Activated CD4-positive, alpha-beta memory T cell treated with anti-CD3 and anti-CD28 coated beads, Interleukin-2, amount 10 ng/mL, durations not matched to agents 7 days and 5 days (primary cell): ENCODE data around the gene PHOSPHO1. TPM values are rescaled to one million over a fixed set of nuclear protein-coding genes. Genes with fewer than 3 reads are reported as not detected.

Experiments
- CTCF ChIA-PET: fragments of 350-600 bp; sonication (Branson Sonifier 250); formaldehyde crosslinking; loops from one replicate; lab custom pipeline; 2021; ENCODE audit warnings: antibody characterized with exemption, inconsistent platforms; lab: Charles Lee
- POLR2A ChIA-PET: fragments of 350-600 bp; sonication (Branson Sonifier 250); formaldehyde crosslinking; loops from one replicate; lab custom pipeline; 2021; ENCODE audit warnings: antibody characterized with exemption; lab: Charles Lee
- DNase-seq: peaks from one replicate; pipeline ENCODE4 v3.0.0-alpha.2; 2020
- H3K27ac Mint-ChIP-seq: one replicate; pipeline ENCODE4 v1.8.0; 2021; ENCODE audit warnings: mild to moderate bottlenecking, mixed read lengths
- H3K27me3 Mint-ChIP-seq: one replicate; pipeline ENCODE4 v1.8.0; 2021; ENCODE audit warnings: mixed read lengths
- H3K36me3 Mint-ChIP-seq: one replicate; pipeline ENCODE4 v1.8.0; 2021; ENCODE audit warnings: low read depth, mixed read lengths
- H3K4me1 Mint-ChIP-seq: one replicate; pipeline ENCODE4 v1.8.0; 2021; ENCODE audit warnings: mixed read lengths
- H3K4me3 Mint-ChIP-seq: one replicate; pipeline ENCODE4 v1.8.0; 2021; ENCODE audit warnings: mild to moderate bottlenecking, mixed read lengths
- H3K9me3 Mint-ChIP-seq: one replicate; pipeline ENCODE4 v1.8.0; 2021; ENCODE audit warnings: mixed read lengths
- total RNA-seq, 2 experiments: library from RNA; stranded (reverse); gene quantifications; one replicate each; pipeline ENCODE4 v1.2.3, GENCODE V29; 2021

PHOSPHO1 gene
- total RNA-seq, 2 experiments from 2014 or later: not detected

- CTCF ChIA-PET: interaction anchor here (0.6 to 1.3 kb wide), 3 partner anchors 9 to 105 kb away, joined by 3 read pairs; partner anchors contain the start of gene PHOSPHO1
- POLR2A ChIA-PET: interaction anchor here (1.7 kb wide), 1 partner anchor 14 kb away, joined by 3 read pairs; no protein-coding TSS in a partner anchor
- H3K27me3 Mint-ChIP-seq: no peaks in the 10 kb centered on the region
- DNase-seq: no peak
- H3K4me1 Mint-ChIP-seq: no peaks in the 10 kb centered on the region
- H3K27ac Mint-ChIP-seq: no peak overlapping the region
- no peaks in the 10 kb centered on the region for H3K9me3 Mint-ChIP-seq
- no peak overlapping the region for H3K4me3 Mint-ChIP-seq
- H3K36me3 Mint-ChIP-seq: no peaks in the 10 kb centered on the region
Measured at GRCh38 chr17:49239963-49240362, 9.4 kb upstream of the PHOSPHO1 start.

- H3K27ac Mint-ChIP-seq: no peak overlapping the region
- no peak overlapping the region for H3K4me3 Mint-ChIP-seq
- H3K27me3 Mint-ChIP-seq: peaks cover 14% of the 10 kb centered on the region
- no peak for DNase-seq
- H3K9me3 Mint-ChIP-seq: no peaks in the 10 kb centered on the region
- CTCF ChIA-PET: interaction anchor here (2.0 kb wide), 1 partner anchor 56 kb away, joined by 6 read pairs; no protein-coding TSS in a partner anchor
- peaks cover 4% of the 10 kb centered on the region for H3K4me1 Mint-ChIP-seq
- H3K36me3 Mint-ChIP-seq: no peaks in the 10 kb centered on the region
- POLR2A ChIA-PET: interaction anchor here (1.5 kb wide), 1 partner anchor 11 kb away, joined by 4 read pairs; no protein-coding TSS in a partner anchor
Measured at GRCh38 chr17:49235896-49236295, 5.3 kb upstream of the PHOSPHO1 start.

GRCh38 chr17:49234509-49235080, 4.0 kb upstream of the PHOSPHO1 start:
- H3K27me3 Mint-ChIP-seq: peaks cover 17% of the 10 kb centered on the region
- no peak overlapping the region for H3K4me3 Mint-ChIP-seq
- no peak for DNase-seq
- no peaks in the 10 kb centered on the region for H3K36me3 Mint-ChIP-seq
- ChIA-PET CTCF (interaction anchor here (2.0 kb wide), 1 partner anchor 54 kb away, joined by 6 read pairs; no protein-coding TSS in a partner anchor), POLR2A (no interaction called here)
- H3K4me1 Mint-ChIP-seq: peaks cover 7% of the 10 kb centered on the region
- H3K27ac Mint-ChIP-seq: no peak overlapping the region
- no peaks in the 10 kb centered on the region for H3K9me3 Mint-ChIP-seq

GRCh38 chr17:49231563-49231894, 942 bp upstream of the PHOSPHO1 start:
- Mint-ChIP-seq H3K4me3 (peak overlapping the region; percentile 71), H3K9me3 (no peaks in the 10 kb centered on the region), H3K36me3 (no peaks in the 10 kb centered on the region), H3K27me3 (peaks cover 28% of the 10 kb centered on the region), H3K27ac (no peak overlapping the region), H3K4me1 (peaks cover 13% of the 10 kb centered on the region)
- ChIA-PET POLR2A (interaction anchor here (1.1 to 3.2 kb wide), 2 partner anchors 29 to 40 kb away, joined by 3 to 18 read pairs; no protein-coding TSS in a partner anchor), CTCF (interaction anchor here (1.2 to 1.3 kb wide), 2 partner anchors 9 to 47 kb away, joined by 3 to 5 read pairs; no protein-coding TSS in a partner anchor)
- no peak for DNase-seq

GRCh38 chr17:49229805-49230600, 584 bp downstream of the PHOSPHO1 start:
- no peak for DNase-seq
- peaks cover 34% of the 10 kb centered on the region for H3K27me3 Mint-ChIP-seq
- no peaks in the 10 kb centered on the region for H3K36me3 Mint-ChIP-seq
- CTCF ChIA-PET: interaction anchor here (0.7 to 7.7 kb wide), 6 partner anchors 8 to 49 kb away, joined by 3 to 105 read pairs (median 3); no protein-coding TSS in a partner anchor
- POLR2A ChIA-PET: interaction anchor here (1.0 to 5.4 kb wide), 8 partner anchors 9 to 286 kb away, joined by 3 to 34 read pairs (median 4); partner anchors contain the start of gene PHB1
- H3K4me3 Mint-ChIP-seq: peak overlapping the region; percentile 71
- peaks cover 18% of the 10 kb centered on the region for H3K4me1 Mint-ChIP-seq
- H3K9me3 Mint-ChIP-seq: no peaks in the 10 kb centered on the region
- H3K27ac Mint-ChIP-seq: no peak overlapping the region

GRCh38 chr17:49229076-49229804, 1.3 kb downstream of the PHOSPHO1 start:
- H3K4me3 Mint-ChIP-seq: peak overlapping the region; percentile 41
- no peak for DNase-seq
- ChIA-PET POLR2A (interaction anchor here (0.9 to 5.4 kb wide), 8 partner anchors 8 to 285 kb away, joined by 3 to 34 read pairs (median 4); partner anchors contain the start of gene PHB1), CTCF (interaction anchor here (0.6 to 7.7 kb wide), 5 partner anchors 11 to 350 kb away, joined by 3 to 105 read pairs (median 5); no protein-coding TSS in a partner anchor)
- peaks cover 24% of the 10 kb centered on the region for H3K4me1 Mint-ChIP-seq
- peaks cover 38% of the 10 kb centered on the region for H3K27me3 Mint-ChIP-seq
- peaks cover 3% of the 10 kb centered on the region for H3K36me3 Mint-ChIP-seq
- no peaks in the 10 kb centered on the region for H3K9me3 Mint-ChIP-seq
- no peak overlapping the region for H3K27ac Mint-ChIP-seq

- peaks cover 12% of the 10 kb centered on the region for H3K36me3 Mint-ChIP-seq
- H3K4me3 Mint-ChIP-seq: no peak overlapping the region
- peaks cover 46% of the 10 kb centered on the region for H3K27me3 Mint-ChIP-seq
- ChIA-PET POLR2A (interaction anchor here (0.6 to 5.4 kb wide), 7 partner anchors 11 to 1141 kb away, joined by 3 to 63 read pairs (median 18); partner anchors contain the start of genes ABI3 and GNGT2), CTCF (interaction anchor here (0.6 to 7.7 kb wide), 17 partner anchors 9 to 182 kb away, joined by 3 to 105 read pairs (median 4); partner anchors contain the start of gene ABI3)
- no peaks in the 10 kb centered on the region for H3K9me3 Mint-ChIP-seq
- H3K27ac Mint-ChIP-seq: no peak overlapping the region
- peak; percentile 81 for DNase-seq
- peaks cover 40% of the 10 kb centered on the region for H3K4me1 Mint-ChIP-seq
Measured at GRCh38 chr17:49227436-49228261, 2.9 kb downstream of the PHOSPHO1 start.

- DNase-seq: no peak
- ChIA-PET CTCF (interaction anchor here (0.6 to 7.7 kb wide), 18 partner anchors 12 to 181 kb away, joined by 3 to 105 read pairs (median 4); partner anchors contain the start of gene ABI3), POLR2A (interaction anchor here (1.0 to 5.4 kb wide), 6 partner anchors 10 to 46 kb away, joined by 3 to 63 read pairs (median 26); partner anchors contain the start of genes ABI3 and GNGT2)
- H3K27ac Mint-ChIP-seq: no peak overlapping the region
- H3K9me3 Mint-ChIP-seq: no peaks in the 10 kb centered on the region
- H3K4me1 Mint-ChIP-seq: peaks cover 43% of the 10 kb centered on the region
- peaks cover 45% of the 10 kb centered on the region for H3K27me3 Mint-ChIP-seq
- peaks cover 19% of the 10 kb centered on the region for H3K36me3 Mint-ChIP-seq
- no peak overlapping the region for H3K4me3 Mint-ChIP-seq
Measured at GRCh38 chr17:49226771-49227435, 3.7 kb downstream of the PHOSPHO1 start.

GRCh38 chr17:49225554-49226236, 4.9 kb downstream of the PHOSPHO1 start:
- H3K27ac Mint-ChIP-seq: no peak overlapping the region
- no peak overlapping the region for H3K4me3 Mint-ChIP-seq
- no peaks in the 10 kb centered on the region for H3K9me3 Mint-ChIP-seq
- ChIA-PET POLR2A (interaction anchor here (1.0 to 5.4 kb wide), 8 partner anchors 9 to 45 kb away, joined by 3 to 63 read pairs (median 14); partner anchors contain the start of genes ABI3 and GNGT2), CTCF (interaction anchor here (1.1 to 7.7 kb wide), 6 partner anchors 17 to 89 kb away, joined by 3 to 105 read pairs (median 5); no protein-coding TSS in a partner anchor)
- peaks cover 36% of the 10 kb centered on the region for H3K27me3 Mint-ChIP-seq
- H3K4me1 Mint-ChIP-seq: peaks cover 39% of the 10 kb centered on the region
- DNase-seq: no peak
- H3K36me3 Mint-ChIP-seq: peaks cover 21% of the 10 kb centered on the region

- CTCF ChIA-PET: interaction anchor here (1.0 to 7.7 kb wide), 8 partner anchors 8 to 280 kb away, joined by 3 to 105 read pairs (median 4); partner anchors contain the start of gene SNF8
- H3K27ac Mint-ChIP-seq: no peak overlapping the region
Measured at GRCh38 chr17:49224997-49225337, 5.6 kb downstream of the PHOSPHO1 start.

More at GRCh38 chr17:49224997-49225337, 5.6 kb downstream of the PHOSPHO1 start:
- Mint-ChIP-seq H3K4me1 (peaks cover 42% of the 10 kb centered on the region), H3K9me3 (no peaks in the 10 kb centered on the region), H3K4me3 (peak overlapping the region; percentile 41), H3K36me3 (peaks cover 27% of the 10 kb centered on the region), H3K27me3 (peaks cover 36% of the 10 kb centered on the region)
- DNase-seq: no peak
- POLR2A ChIA-PET: interaction anchor here (1.1 to 5.1 kb wide), 7 partner anchors 10 to 136 kb away, joined by 3 to 63 read pairs (median 6); partner anchors contain the start of genes ABI3 and GNGT2
